HEK293 (cell line): Measurements from ENCODE around the gene DIP2C.

Experiments used
- CTCF ChIA-PET: fragments of 350-600 bp; formaldehyde crosslinking; extraction: SDS; loops from one replicate; lab custom pipeline; 2021; ENCODE audit warnings: antibody characterized with exemption; lab: Yijun Ruan, JAX
- POLR2A ChIA-PET: fragments of 300-600 bp; formaldehyde crosslinking; extraction: SDS; loops from one replicate; lab custom pipeline; 2020; ENCODE audit warnings: antibody characterized with exemption, inconsistent platforms; lab: Yijun Ruan, JAX
- H3K27ac ChIP-seq: fragments of 200-500 bp; sonication (Bioruptor generic); 2 replicates; pipeline ENCODE4 v1.5.1; 2014; ENCODE audit warnings: low read depth, low read length, control low read depth, inconsistent platforms; ENCODE audit errors: extremely low read depth
- H3K36me3 ChIP-seq, 2 experiments: fragments of 200-500 bp in 1 of 2; sonication (Bioruptor generic) in 1 of 2; 1 replicate in 1 of 2; 2 replicates in 1 of 2; pipeline ENCODE4 v1.5.1; 2014 to 2017; ENCODE audit warnings: inconsistent platforms in 2 of 2, low read length in 2 of 2; ENCODE audit not compliant: control insufficient read depth in 2 of 2, insufficient read depth in 1 of 2
- H3K4me1 ChIP-seq: fragments of 200-500 bp; sonication (Bioruptor generic); 2 replicates; pipeline ENCODE4 v1.5.1; 2014; ENCODE audit warnings: mild to moderate bottlenecking, low read length, inconsistent platforms; ENCODE audit not compliant: control insufficient read depth, insufficient read depth
- H3K4me3 ChIP-seq: 2 replicates; pipeline ENCODE4 v1.5.1; 2011; ENCODE audit warnings: low read depth, mild to moderate bottlenecking, control low read depth, low read length, moderate library complexity
- H3K9me3 ChIP-seq: fragments of 200-500 bp; sonication (Bioruptor generic); 2 replicates; pipeline ENCODE4 v1.5.1; 2014; ENCODE audit warnings: low read depth, low read length, inconsistent platforms; ENCODE audit not compliant: control insufficient read depth, insufficient read depth
- HOXC10 ChIP-seq: sonication (generic); formaldehyde crosslinking; IDR thresholded peaks from 2 replicates; pipeline ENCODE4 v1.8.1; 2023; ENCODE audit warnings: mild to moderate bottlenecking, missing genetic modification reagents
- KLF10 ChIP-seq: fragments of 450-650 bp; IDR thresholded peaks from 2 replicates; pipeline ENCODE4 v1.5.1; 2018; ENCODE audit warnings: missing biosample characterization, mild to moderate bottlenecking, missing genetic modification characterization
- KLF9 ChIP-seq: fragments of 450-650 bp; formaldehyde crosslinking; IDR thresholded peaks from 2 replicates; pipeline ENCODE4 v1.5.1; 2016; ENCODE audit warnings: missing biosample characterization, missing genetic modification characterization, low read depth
- PRDM4 ChIP-seq: fragments of 450-650 bp; formaldehyde crosslinking; IDR thresholded peaks from 2 replicates; pipeline ENCODE4 v1.5.1; 2017; ENCODE audit warnings: missing biosample characterization, missing genetic modification characterization
- ZBTB49 ChIP-seq: fragments of 450-650 bp; formaldehyde crosslinking; IDR thresholded peaks from 2 replicates; pipeline ENCODE4 v1.5.1; 2016; ENCODE audit warnings: missing biosample characterization, missing genetic modification characterization, low read depth
- ZFP3 ChIP-seq: fragments of 450-650 bp; formaldehyde crosslinking; IDR thresholded peaks from 2 replicates; pipeline ENCODE4 v1.5.1; 2016; ENCODE audit warnings: low read depth, missing biosample characterization, missing genetic modification characterization
- ZFP41 ChIP-seq: fragments of 450-650 bp; formaldehyde crosslinking; IDR thresholded peaks from 2 replicates; pipeline ENCODE4 v1.5.1; 2016; ENCODE audit warnings: missing biosample characterization, missing genetic modification characterization, borderline replicate concordance
- ZNF146 ChIP-seq: fragments of 450-650 bp; formaldehyde crosslinking; IDR thresholded peaks from 2 replicates; pipeline ENCODE4 v1.5.1; 2016; ENCODE audit warnings: missing biosample characterization, missing genetic modification characterization
- ZNF148 ChIP-seq: fragments of 450-650 bp; formaldehyde crosslinking; IDR thresholded peaks from 2 replicates; pipeline ENCODE4 v1.5.0; 2017; ENCODE audit warnings: missing biosample characterization, missing genetic modification characterization, borderline replicate concordance
- ZNF2 ChIP-seq: fragments of 450-650 bp; formaldehyde crosslinking; IDR thresholded peaks from 2 replicates; pipeline ENCODE4 v1.5.1; 2016; ENCODE audit warnings: missing biosample characterization, missing genetic modification characterization
- ZNF223 ChIP-seq: fragments of 450-650 bp; formaldehyde crosslinking; IDR thresholded peaks from 2 replicates; pipeline ENCODE4 v1.5.1; 2016; ENCODE audit warnings: missing biosample characterization, missing genetic modification characterization
- ZNF335 ChIP-seq: fragments of 450-650 bp; formaldehyde crosslinking; conservative IDR thresholded peaks from 2 replicates; pipeline ENCODE4 v1.5.1; 2016; ENCODE audit warnings: missing biosample characterization, missing genetic modification characterization
- ZNF341 ChIP-seq: fragments of 450-650 bp; formaldehyde crosslinking; IDR thresholded peaks from 2 replicates; pipeline ENCODE4; 2016; ENCODE audit warnings: low read depth, missing biosample characterization, missing genetic modification characterization
- ZNF560 ChIP-seq: fragments of 450-650 bp; formaldehyde crosslinking; IDR thresholded peaks from 2 replicates; pipeline ENCODE4 v1.5.1; 2017; ENCODE audit warnings: missing biosample characterization, missing genetic modification characterization, borderline replicate concordance
- ZNF629 ChIP-seq: fragments of 450-650 bp; formaldehyde crosslinking; IDR thresholded peaks from 2 replicates; pipeline ENCODE4 v1.5.1; 2017; ENCODE audit warnings: missing biosample characterization, missing genetic modification characterization
- ZNF830 ChIP-seq: fragments of 450-650 bp; IDR thresholded peaks from 2 replicates; pipeline ENCODE4 v1.5.0; 2018; ENCODE audit warnings: missing biosample characterization, missing genetic modification characterization, low read depth, mild to moderate bottlenecking, moderate library complexity
- ZSCAN16 ChIP-seq: fragments of 450-650 bp; formaldehyde crosslinking; IDR thresholded peaks from 2 replicates; pipeline ENCODE4 v1.5.1; 2016; ENCODE audit warnings: missing biosample characterization, missing genetic modification characterization
- TF ChIP-seq, protein P1 (sequence below): sonication (generic); formaldehyde crosslinking; IDR thresholded peaks from 2 replicates; pipeline ENCODE4 v1.8.1; 2022; ENCODE audit warnings: mild to moderate bottlenecking, moderate library complexity, missing genetic modification reagents
- TF ChIP-seq, protein P2 (sequence below): fragments of 450-650 bp; formaldehyde crosslinking; IDR thresholded peaks from 2 replicates; pipeline ENCODE4 v1.5.1; 2016; ENCODE audit warnings: missing biosample characterization, missing genetic modification characterization
- TF ChIP-seq, protein P3 (sequence below): fragments of 450-650 bp; formaldehyde crosslinking; IDR thresholded peaks from 2 replicates; pipeline ENCODE4 v1.5.1; 2016; ENCODE audit warnings: missing biosample characterization, missing genetic modification characterization

Gene DIP2C

GRCh38 chr10:420154-421121, 269.0 kb downstream of the DIP2C start (continued):
- TF ChIP-seq ZSCAN16 (tag by site-specific recombination) (no peak), ZNF223 (tag by site-specific recombination) (no peak), ZNF335 (tag by site-specific recombination) (no peak), ZNF629 (no peak), ZBTB49 (tag by site-specific recombination) (no peak), ZNF560 (tag by site-specific recombination) (no peak)
- TF ChIP-seq, protein P1, sequence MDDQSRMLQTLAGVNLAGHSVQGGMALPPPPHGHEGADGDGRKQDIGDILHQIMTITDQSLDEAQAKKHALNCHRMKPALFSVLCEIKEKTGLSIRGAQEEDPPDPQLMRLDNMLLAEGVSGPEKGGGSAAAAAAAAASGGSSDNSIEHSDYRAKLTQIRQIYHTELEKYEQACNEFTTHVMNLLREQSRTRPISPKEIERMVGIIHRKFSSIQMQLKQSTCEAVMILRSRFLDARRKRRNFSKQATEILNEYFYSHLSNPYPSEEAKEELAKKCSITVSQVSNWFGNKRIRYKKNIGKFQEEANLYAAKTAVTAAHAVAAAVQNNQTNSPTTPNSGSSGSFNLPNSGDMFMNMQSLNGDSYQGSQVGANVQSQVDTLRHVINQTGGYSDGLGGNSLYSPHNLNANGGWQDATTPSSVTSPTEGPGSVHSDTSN (CRISPR knock-in tag), result no peak

GRCh38 chr10:418894-419293, 270.6 kb downstream of the DIP2C start:
- Histone ChIP-seq H3K27ac (no peak overlapping the region), H3K9me3 (no peaks in the 10 kb centered on the region), H3K4me1 (no peaks in the 10 kb centered on the region), H3K36me3 (peaks cover 0 to 29% of the 10 kb centered on the region in 2 experiments; a peak in 1 of 3 replicates), H3K4me3 (no peak overlapping the region)
- POLR2A ChIA-PET, result no interaction called here
- TF ChIP-seq ZNF148 (tag by site-specific recombination) (no peak), ZNF2 (tag by site-specific recombination) (no peak), PRDM4 (tag by site-specific recombination) (no peak), ZFP3 (tag by site-specific recombination) (no peak), ZNF341 (tag by site-specific recombination) (no peak), ZNF146 (tag by site-specific recombination) (no peak), KLF9 (no peak), ZFP41 (tag by site-specific recombination) (no peak), HOXC10 (CRISPR knock-in tag) (no peak), ZNF830 (no peak), KLF10 (tag by site-specific recombination) (no peak)
- TF ChIP-seq, protein P2, sequence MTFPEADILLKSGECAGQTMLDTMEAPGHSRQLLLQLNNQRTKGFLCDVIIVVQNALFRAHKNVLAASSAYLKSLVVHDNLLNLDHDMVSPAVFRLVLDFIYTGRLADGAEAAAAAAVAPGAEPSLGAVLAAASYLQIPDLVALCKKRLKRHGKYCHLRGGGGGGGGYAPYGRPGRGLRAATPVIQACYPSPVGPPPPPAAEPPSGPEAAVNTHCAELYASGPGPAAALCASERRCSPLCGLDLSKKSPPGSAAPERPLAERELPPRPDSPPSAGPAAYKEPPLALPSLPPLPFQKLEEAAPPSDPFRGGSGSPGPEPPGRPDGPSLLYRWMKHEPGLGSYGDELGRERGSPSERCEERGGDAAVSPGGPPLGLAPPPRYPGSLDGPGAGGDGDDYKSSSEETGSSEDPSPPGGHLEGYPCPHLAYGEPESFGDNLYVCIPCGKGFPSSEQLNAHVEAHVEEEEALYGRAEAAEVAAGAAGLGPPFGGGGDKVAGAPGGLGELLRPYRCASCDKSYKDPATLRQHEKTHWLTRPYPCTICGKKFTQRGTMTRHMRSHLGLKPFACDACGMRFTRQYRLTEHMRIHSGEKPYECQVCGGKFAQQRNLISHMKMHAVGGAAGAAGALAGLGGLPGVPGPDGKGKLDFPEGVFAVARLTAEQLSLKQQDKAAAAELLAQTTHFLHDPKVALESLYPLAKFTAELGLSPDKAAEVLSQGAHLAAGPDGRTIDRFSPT (tag by site-specific recombination), result no peak
- TF ChIP-seq, protein P3, sequence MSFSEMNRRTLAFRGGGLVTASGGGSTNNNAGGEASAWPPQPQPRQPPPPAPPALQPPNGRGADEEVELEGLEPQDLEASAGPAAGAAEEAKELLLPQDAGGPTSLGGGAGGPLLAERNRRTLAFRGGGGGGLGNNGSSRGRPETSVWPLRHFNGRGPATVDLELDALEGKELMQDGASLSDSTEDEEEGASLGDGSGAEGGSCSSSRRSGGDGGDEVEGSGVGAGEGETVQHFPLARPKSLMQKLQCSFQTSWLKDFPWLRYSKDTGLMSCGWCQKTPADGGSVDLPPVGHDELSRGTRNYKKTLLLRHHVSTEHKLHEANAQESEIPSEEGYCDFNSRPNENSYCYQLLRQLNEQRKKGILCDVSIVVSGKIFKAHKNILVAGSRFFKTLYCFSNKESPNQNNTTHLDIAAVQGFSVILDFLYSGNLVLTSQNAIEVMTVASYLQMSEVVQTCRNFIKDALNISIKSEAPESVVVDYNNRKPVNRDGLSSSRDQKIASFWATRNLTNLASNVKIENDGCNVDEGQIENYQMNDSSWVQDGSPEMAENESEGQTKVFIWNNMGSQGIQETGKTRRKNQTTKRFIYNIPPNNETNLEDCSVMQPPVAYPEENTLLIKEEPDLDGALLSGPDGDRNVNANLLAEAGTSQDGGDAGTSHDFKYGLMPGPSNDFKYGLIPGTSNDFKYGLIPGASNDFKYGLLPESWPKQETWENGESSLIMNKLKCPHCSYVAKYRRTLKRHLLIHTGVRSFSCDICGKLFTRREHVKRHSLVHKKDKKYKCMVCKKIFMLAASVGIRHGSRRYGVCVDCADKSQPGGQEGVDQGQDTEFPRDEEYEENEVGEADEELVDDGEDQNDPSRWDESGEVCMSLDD (tag by site-specific recombination), result no peak
- TF ChIP-seq, all 188 proteins: peak for 0
- CTCF ChIA-PET, result interaction anchor here (0.7 kb wide), 1 partner anchor 1038 kb away, joined by 3 read pairs; no protein-coding TSS in a partner anchor
